VCaP (cell line): ENCODE results near the gene ESF1.
"Not testable (repeated sequence)": the region's sequence is repeated elsewhere in the genome, so short reads cannot be mapped to it uniquely, and the experiment has no call there.

Experiments
- H3K27ac ChIP-seq: fragments of 450-650 bp; 2 replicates; pipeline ENCODE4 v1.5.1; 2017
- CTCF ChIP-seq: fragments of 450-650 bp; conservative IDR thresholded peaks from 2 replicates; pipeline ENCODE4 v1.5.1; 2017; ENCODE audit warnings: mild to moderate bottlenecking, moderate library complexity

ESF1 gene

GRCh38 chr20:13753436-13754036, 31.2 kb downstream of the ESF1 start:
- H3K27ac ChIP-seq = no peak overlapping the region
- no peak for TF ChIP-seq CTCF

- TF ChIP-seq CTCF = no peak
- H3K27ac ChIP-seq = no peak overlapping the region
Observed at GRCh38 chr20:13749811-13750210, 34.9 kb downstream of the ESF1 start.

GRCh38 chr20:13745784-13746183, 38.9 kb downstream of the ESF1 start:
- TF ChIP-seq CTCF = no peak

GRCh38 chr20:13744352-13744751, 40.4 kb downstream of the ESF1 start:
- no peak for TF ChIP-seq CTCF
- H3K27ac ChIP-seq = no peak overlapping the region

More at GRCh38 chr20:13745784-13746183, 38.9 kb downstream of the ESF1 start:
- H3K27ac ChIP-seq = no peak overlapping the region

- TF ChIP-seq CTCF = no peak
- no peak overlapping the region for H3K27ac ChIP-seq
Observed at GRCh38 chr20:13741879-13742278, 42.8 kb downstream of the ESF1 start.

GRCh38 chr20:13739731-13740649, 44.7 kb downstream of the ESF1 start:
- no peak overlapping the region for H3K27ac ChIP-seq

GRCh38 chr20:13738187-13738586, 46.5 kb downstream of the ESF1 start:
- H3K27ac ChIP-seq = not testable (repeated sequence)

More at GRCh38 chr20:13739731-13740649, 44.7 kb downstream of the ESF1 start:
- no peak for TF ChIP-seq CTCF
